Bronchial epithelial cell (primary cell): Measurements from ENCODE around the gene ADGRL2. TPM values are rescaled to one million over a fixed set of nuclear protein-coding genes. Genes with fewer than 3 reads are reported as not detected.
A peak's percentile ranks its signal among the peaks of the same experiment; 100 is the strongest.

Experiments used
- DNase-seq: peaks from one replicate; pipeline ENCODE4 v3.0.0-alpha.2; 2010; ENCODE audit warnings: low read depth
- FAIRE-seq: peaks from 2 replicates; lab custom pipeline; 2011; peaks lifted over from hg19 to GRCh38; lab: Jason Lieb, UNC
- H3K27me3 ChIP-seq: 2 replicates; pipeline ENCODE4 v1.5.1; 2011; ENCODE audit warnings: low read length; ENCODE audit not compliant: control insufficient read depth, insufficient read depth
- H3K36me3 ChIP-seq: 2 replicates; pipeline ENCODE4 v1.5.1; 2011; ENCODE audit warnings: low read length; ENCODE audit not compliant: control insufficient read depth, insufficient read depth
- H3K4me3 ChIP-seq: 2 replicates; pipeline ENCODE4 v1.5.1; 2011; ENCODE audit warnings: mild to moderate bottlenecking, low read depth, low read length, control low read depth
- CTCF ChIP-seq: IDR thresholded peaks from 2 replicates; pipeline ENCODE4 v1.5.1; 2011; ENCODE audit warnings: mild to moderate bottlenecking, moderate library complexity, low read length, control low read depth, inconsistent platforms; ENCODE audit not compliant: insufficient read depth, severe bottlenecking
- total RNA-seq: library from RNA; depleted of rRNA; stranded (reverse); fragments of >200 nt; gene quantifications from 2 replicates; pipeline ENCODE4 v1.2.1, GENCODE V29; 2014

The ADGRL2 gene
- total RNA-seq, 1 donor from 2014 or later, result 35.3 TPM

GRCh38 chr1:81834921-81835698 is 34.4 kb downstream of the ADGRL2 start:
- no peak for TF ChIP-seq CTCF
- no peaks in the 10 kb centered on the region for H3K36me3 ChIP-seq
- H3K4me3 ChIP-seq, result no peak overlapping the region
- FAIRE-seq (no peak), DNase-seq (peak; percentile 25)
- H3K27me3 ChIP-seq, result no peaks in the 10 kb centered on the region

GRCh38 chr1:81836007-81836626 is 35.4 kb downstream of the ADGRL2 start:
- H3K36me3 ChIP-seq, result no peaks in the 10 kb centered on the region
- no peak overlapping the region for H3K4me3 ChIP-seq
- TF ChIP-seq CTCF, result no peak
- no peaks in the 10 kb centered on the region for H3K27me3 ChIP-seq
- FAIRE-seq (no peak), DNase-seq (no peak)

GRCh38 chr1:81838600-81839218 is 38.0 kb downstream of the ADGRL2 start:
- Histone ChIP-seq H3K4me3 (no peak overlapping the region), H3K27me3 (no peaks in the 10 kb centered on the region), H3K36me3 (no peaks in the 10 kb centered on the region)
- no peak for TF ChIP-seq CTCF
- DNase-seq, result no peak
- FAIRE-seq, result no peak

- FAIRE-seq (no peak), DNase-seq (no peak)
- Histone ChIP-seq H3K4me3 (no peak overlapping the region), H3K27me3 (no peaks in the 10 kb centered on the region), H3K36me3 (no peaks in the 10 kb centered on the region)
- TF ChIP-seq CTCF, result no peak
These were observed 40.1 kb downstream of the ADGRL2 start for GRCh38 chr1:81840805-81841204.

GRCh38 chr1:81841795-81842194 is 41.1 kb downstream of the ADGRL2 start:
- no peak for TF ChIP-seq CTCF
- no peak for DNase-seq
- Histone ChIP-seq H3K27me3 (no peaks in the 10 kb centered on the region), H3K4me3 (no peak overlapping the region), H3K36me3 (no peaks in the 10 kb centered on the region)
- no peak for FAIRE-seq
